GM08714 (cell line): ENCODE data around the gene PPFIBP2.

ENCODE experiments used
- H3K4me3 ChIP-seq: fragments of 200-500 bp; sonication (Bioruptor generic); 2 replicates; pipeline ENCODE4 v1.5.1; 2014; ENCODE audit warnings: mild to moderate bottlenecking, low read length, inconsistent platforms
- ZNF274 ChIP-seq: IDR thresholded peaks from 2 replicates; pipeline ENCODE4 v1.6.1; 2012; ENCODE audit warnings: mild to moderate bottlenecking, low read depth, low read length

PPFIBP2 gene

GRCh38 chr11:7490054-7490453 lies 23.7 kb upstream of the PPFIBP2 start:
- no peak overlapping the region for H3K4me3 ChIP-seq
- no peak for TF ChIP-seq ZNF274

GRCh38 chr11:7490535-7490934 lies 23.3 kb upstream of the PPFIBP2 start:
- no peak overlapping the region for H3K4me3 ChIP-seq
- TF ChIP-seq ZNF274: no peak

GRCh38 chr11:7492253-7492652 lies 21.5 kb upstream of the PPFIBP2 start:
- TF ChIP-seq ZNF274: no peak
- H3K4me3 ChIP-seq: no peak overlapping the region

- no peak for TF ChIP-seq ZNF274
- no peak overlapping the region for H3K4me3 ChIP-seq
Observed at GRCh38 chr11:7493670-7494069, 20.1 kb upstream of the PPFIBP2 start.

- no peak for TF ChIP-seq ZNF274
- no peak overlapping the region for H3K4me3 ChIP-seq
Observed at GRCh38 chr11:7494086-7494745, 19.6 kb upstream of the PPFIBP2 start.

GRCh38 chr11:7495882-7496551 lies 17.8 kb upstream of the PPFIBP2 start:
- H3K4me3 ChIP-seq: no peak overlapping the region
- TF ChIP-seq ZNF274: no peak

- no peak for TF ChIP-seq ZNF274
- no peak overlapping the region for H3K4me3 ChIP-seq
Observed at GRCh38 chr11:7498193-7498592, 15.6 kb upstream of the PPFIBP2 start.

- no peak overlapping the region for H3K4me3 ChIP-seq
- TF ChIP-seq ZNF274: no peak
Observed at GRCh38 chr11:7499081-7499480, 14.7 kb upstream of the PPFIBP2 start.

GRCh38 chr11:7500251-7500650 lies 13.5 kb upstream of the PPFIBP2 start:
- no peak overlapping the region for H3K4me3 ChIP-seq
- TF ChIP-seq ZNF274: no peak

GRCh38 chr11:7501251-7501650 lies 12.5 kb upstream of the PPFIBP2 start:
- TF ChIP-seq ZNF274: no peak
- H3K4me3 ChIP-seq: no peak overlapping the region

- H3K4me3 ChIP-seq: no peak overlapping the region
- no peak for TF ChIP-seq ZNF274
Observed at GRCh38 chr11:7501894-7502293, 11.9 kb upstream of the PPFIBP2 start.

GRCh38 chr11:7506243-7506642 lies 7.6 kb upstream of the PPFIBP2 start:
- H3K4me3 ChIP-seq: no peak overlapping the region
- TF ChIP-seq ZNF274: no peak

- H3K4me3 ChIP-seq: no peak overlapping the region
- TF ChIP-seq ZNF274: no peak
Observed at GRCh38 chr11:7508087-7508486, 5.7 kb upstream of the PPFIBP2 start.

- no peak overlapping the region for H3K4me3 ChIP-seq
- no peak for TF ChIP-seq ZNF274
Observed at GRCh38 chr11:7509966-7510365, 3.8 kb upstream of the PPFIBP2 start.

GRCh38 chr11:7511401-7511800 lies 2.4 kb upstream of the PPFIBP2 start:
- no peak overlapping the region for H3K4me3 ChIP-seq
- TF ChIP-seq ZNF274: no peak
